Measurements from ENCODE around the gene LSAMP. TPM values are rescaled to one million over a fixed set of nuclear protein-coding genes. Genes with fewer than 3 reads are reported as not detected.

The LSAMP gene
- total and polyA plus RNA-seq, 2 of the 4 experiments (the other 2 are of a cell fraction), result 7.9 to 8.0 TPM

DNA sequence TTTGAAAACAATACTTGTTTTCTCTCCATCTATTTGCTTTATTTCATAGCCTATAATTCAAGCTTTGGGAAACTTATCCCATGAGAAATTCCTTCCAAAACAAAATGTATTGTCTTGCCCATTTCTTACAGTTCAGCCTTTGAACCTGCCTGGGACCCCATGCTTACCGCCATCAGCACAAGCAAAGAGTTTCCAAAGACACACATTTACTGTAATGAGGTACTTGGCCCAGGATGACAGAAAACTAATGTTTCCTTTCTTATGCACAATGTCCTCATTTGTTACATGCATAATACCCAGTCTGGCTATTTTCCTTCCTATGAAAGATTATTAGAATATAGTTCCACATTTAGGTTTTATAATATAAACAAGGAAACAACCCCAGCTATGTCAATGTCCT is 641.6 kb downstream of the LSAMP start:
- Histone ChIP-seq H4K20me1 (ENCODE audit: insufficient read depth, low read length) (no peaks in the 10 kb centered on the region), H3K18ac (ENCODE audit: low read depth, low read length) (peak overlapping the region; percentile 89), H2BK15ac (ENCODE audit: low read depth, low read length) (peak overlapping the region; percentile 32; the same call in 2 of the 3 replicates), H4K91ac (ENCODE audit: insufficient read depth, low read depth, low read length) (peak overlapping the region; percentile 31; the same call in 1 of the 2 replicates), H2AK5ac (ENCODE audit: low read depth, low read length) (peak overlapping the region; percentile 80; the same call in 1 of the 2 replicates), H2BK5ac (ENCODE audit: low read depth, low read length, poor library complexity, severe bottlenecking) (peak overlapping the region; percentile 94), H3K27ac (ENCODE audit: insufficient read depth, low read length) (peak overlapping the region; percentile 57; the same call in 1 of the 2 replicates), H3K14ac (replicated peaks; ENCODE audit: low read depth, low read length) (no peak overlapping the region; the same call in 1 of the 2 replicates), H3K9me1 (ENCODE audit: insufficient read depth, low read length) (no peaks in the 10 kb centered on the region; the same call in 1 of the 2 replicates), H3K4me1 (ENCODE audit: control insufficient read depth, insufficient read depth, low read length) (peaks cover 15% of the 10 kb centered on the region), H3K9ac (ENCODE audit: low read depth, low read length) (no peak overlapping the region), H3K23ac (ENCODE audit: low read depth, low read length) (no peak overlapping the region), H3K4me3 (ENCODE audit: insufficient read depth, low read depth, low read length) (no peak overlapping the region), H2AFZ (replicated peaks; ENCODE audit: low read length, poor library complexity) (no peak overlapping the region), H3K79me1 (ENCODE audit: low read depth in 1 of 2, low read length in 2 of 2) (no peaks in the 10 kb centered on the region), H2BK120ac (ENCODE audit: low read depth, low read length) (peak overlapping the region; percentile 85), H3K4me2 (ENCODE audit: low read depth, low read length) (no peak overlapping the region), H3K4ac (ENCODE audit: low read depth, low read length) (peak overlapping the region; percentile 83), H3K36me3 (ENCODE audit: control insufficient read depth, insufficient read depth, low read length) (no peaks in the 10 kb centered on the region), H2BK20ac (ENCODE audit: low read depth, low read length) (peak overlapping the region; percentile 59; the same call in 1 of the 2 replicates), H4K5ac (ENCODE audit: low read depth, low read length) (peak overlapping the region; percentile 85), H2AK9ac (replicated peaks; ENCODE audit: low read depth, low read length, poor library complexity) (no peak overlapping the region), H3K9me3 (ENCODE audit: control insufficient read depth, insufficient read depth, low read length) (no peaks in the 10 kb centered on the region), H3K56ac (ENCODE audit: extremely low read depth, insufficient read depth, low read length) (no peak overlapping the region), H4K8ac (ENCODE audit: low read depth in 2 of 2, low read length in 2 of 2) (peak overlapping the region; percentile 30 to 55; a peak in 2 of 4 replicates), H3K27me3 (ENCODE audit: control insufficient read depth, insufficient read depth, low read length) (no peaks in the 10 kb centered on the region)
- intact Hi-C loops (cut with micrococcal nuclease), result loop anchor here (10.0 kb wide), 1 partner anchor 61 kb away; no protein-coding TSS in a partner anchor
- DNase-seq (no peak), ATAC-seq (ENCODE audit: low read depth) (no peak)
- CTCF ChIA-PET, result interaction anchor here (1.2 kb wide), 1 partner anchor 20 kb away, joined by 3 read pairs; no protein-coding TSS in a partner anchor
- dilution Hi-C loops (cut with HindIII; ENCODE audit: low sequenced_read_pairs, unreplicated experiment), result no loop called here
- BruUV-seq (replicated peaks), result no TSS peak
- in situ Hi-C loops (cut with MboI; ENCODE audit: low sequenced_read_pairs), result loop anchor here (25.0 kb wide), 2 partner anchors 966 to 1441 kb away; no protein-coding TSS in a partner anchor
- TF ChIP-seq MAZ (IDR thresholded peaks at IDR 0.05; ENCODE audit: borderline replicate concordance, low read depth, low read length) (no peak), SMC3 (IDR thresholded peaks at IDR 0.05; ENCODE audit: low read depth, low read length) (no peak), BHLHE40 (IDR thresholded peaks at IDR 0.05; ENCODE audit: low read depth, low read length) (no peak), MXI1 (IDR thresholded peaks at IDR 0.05; ENCODE audit: borderline replicate concordance, low read depth, low read length) (no peak), POLR2A (IDR thresholded peaks at IDR 0.05; ENCODE audit: low read depth, low read length) (no peak)
- POLR2A ChIA-PET (ENCODE audit: unreplicated experiment), result interaction anchor here (0.6 kb wide), 1 partner anchor 20 kb away, joined by 3 read pairs; no protein-coding TSS in a partner anchor
- WGBS, 2 experiments (ENCODE audit: extremely low coverage in 2 of 2, insufficient read length in 1 of 2), result no CpG with 5 or more reads among the region's 1 CpG
